ENCODE results near the gene HIPK3.

The HIPK3 gene

GRCh38 chr11:33268945-33269540, 11.9 kb downstream of the HIPK3 start:
- Histone ChIP-seq H3K9me3 (ENCODE audit: control insufficient read depth, insufficient read depth, low read depth, low read length) (no peaks in the 10 kb centered on the region), H3K4me3 (ENCODE audit: low read depth, low read length) (no peak overlapping the region), H3K27ac (ENCODE audit: extremely low read depth, low read depth, low read length) (no peak overlapping the region), H3K36me3 (ENCODE audit: control insufficient read depth in 2 of 2, insufficient read depth in 1 of 2, low read length in 2 of 2) (no peaks in the 10 kb centered on the region; a peak in 1 of 3 replicates), H3K4me1 (ENCODE audit: control insufficient read depth, insufficient read depth, low read length) (peaks cover 10% of the 10 kb centered on the region)
- no peak for TF ChIP-seq ELK4 (IDR thresholded peaks at IDR 0.05; ENCODE audit: borderline replicate concordance, low read depth, low read length)
- TF ChIP-seq ZNF223 (tag by site-specific recombination; IDR thresholded peaks at IDR 0.05): no peak
- peak; percentile 37; the same call in 1 of the 2 replicates for TF ChIP-seq PRDM6 (tag by site-specific recombination; IDR thresholded peaks at IDR 0.05)
- TF ChIP-seq IKZF3 (tag by site-specific recombination; IDR thresholded peaks at IDR 0.05): peak; percentile 58
- no peak for TF ChIP-seq YY1 (tag by site-specific recombination; IDR thresholded peaks at IDR 0.05)
- TF ChIP-seq ZNF132 (tag by site-specific recombination; IDR thresholded peaks at IDR 0.05; ENCODE audit: borderline replicate concordance): no peak
- TF ChIP-seq ZNF626 (tag by site-specific recombination; IDR thresholded peaks at IDR 0.05): no peak
- ChIA-PET POLR2A (no interaction called here), CTCF (interaction anchor here (0.6 to 1.1 kb wide), 5 partner anchors 10 to 94 kb away, joined by 3 to 6 read pairs (median 3); no protein-coding TSS in a partner anchor)

- POLR2A ChIA-PET: no interaction called here
- Histone ChIP-seq H3K4me3 (ENCODE audit: low read depth, low read length) (no peak overlapping the region), H3K9me3 (ENCODE audit: control insufficient read depth, insufficient read depth, low read depth, low read length) (no peaks in the 10 kb centered on the region), H3K4me1 (ENCODE audit: control insufficient read depth, insufficient read depth, low read length) (peaks cover 5% of the 10 kb centered on the region), H3K27ac (ENCODE audit: extremely low read depth, low read depth, low read length) (no peak overlapping the region), H3K36me3 (ENCODE audit: control insufficient read depth in 2 of 2, insufficient read depth in 1 of 2, low read length in 2 of 2) (no peaks in the 10 kb centered on the region; a peak in 1 of 3 replicates)
- no peak for TF ChIP-seq ZBTB49 (tag by site-specific recombination; IDR thresholded peaks at IDR 0.05; ENCODE audit: low read depth)
- no peak for TF ChIP-seq KLF16 (tag by site-specific recombination; IDR thresholded peaks at IDR 0.05)
- TF ChIP-seq ZNF423 (tag by site-specific recombination; IDR thresholded peaks at IDR 0.05): no peak
- no peak for TF ChIP-seq TCF7L2 (IDR thresholded peaks at IDR 0.05; ENCODE audit: borderline replicate concordance, low read depth, low read length)
- no peak for TF ChIP-seq SP7 (tag by site-specific recombination; IDR thresholded peaks at IDR 0.05)
- TF ChIP-seq ZNF211 (tag by site-specific recombination; IDR thresholded peaks at IDR 0.05; ENCODE audit: low read depth): no peak
- TF ChIP-seq OVOL3 (tag by site-specific recombination; IDR thresholded peaks at IDR 0.05): no peak
- TF ChIP-seq PRDM1 (tag by site-specific recombination; IDR thresholded peaks at IDR 0.05): no peak
- TF ChIP-seq ZBTB17 (tag by site-specific recombination; IDR thresholded peaks at IDR 0.05): no peak
- no peak for TF ChIP-seq GFI1B (tag by site-specific recombination; IDR thresholded peaks at IDR 0.05)
- no peak for TF ChIP-seq PRDM6 (tag by site-specific recombination; IDR thresholded peaks at IDR 0.05)
- TF ChIP-seq ZBTB7A (tag by site-specific recombination; IDR thresholded peaks at IDR 0.05; ENCODE audit: low read depth): no peak
- TF ChIP-seq ZNF514 (tag by site-specific recombination; IDR thresholded peaks at IDR 0.05): no peak
- TF ChIP-seq TRIM28 (IDR thresholded peaks at IDR 0.05; ENCODE audit: borderline replicate concordance, low read length): no peak
- no peak for TF ChIP-seq ZNF747 (tag by site-specific recombination; IDR thresholded peaks at IDR 0.05)
- no peak for TF ChIP-seq ZNF571 (tag by site-specific recombination; IDR thresholded peaks at IDR 0.05)
- CTCF ChIA-PET: interaction anchor here (0.6 to 1.2 kb wide), 4 partner anchors 11 to 412 kb away, joined by 3 to 6 read pairs (median 4); no protein-coding TSS in a partner anchor
Measured at GRCh38 chr11:33269822-33270221, 12.6 kb downstream of the HIPK3 start.
